Astrocyte of the spinal cord (primary cell): ENCODE measurements around the gene NPAS3.

Source experiments
- DNase-seq: peaks from one replicate; pipeline ENCODE4 v3.0.0; 2011; ENCODE audit warnings: low read depth, low spot score
- H3K4me3 ChIP-seq: 2 replicates; pipeline ENCODE4 v1.5.1; 2011; ENCODE audit warnings: low read depth, mild to moderate bottlenecking, low read length, moderate library complexity
- in situ Hi-C: cut with HindIII; loops from 2 replicates; pipeline ENCODE4 v1.10.0; 2017; ENCODE audit warnings: low sequenced_read_pairs
- TF ChIP-seq, protein P1 (sequence below): IDR thresholded peaks from 2 replicates; pipeline ENCODE4 v1.5.1; 2012; ENCODE audit warnings: low read depth, mild to moderate bottlenecking, low read length, inconsistent platforms

The NPAS3 gene

DNA sequence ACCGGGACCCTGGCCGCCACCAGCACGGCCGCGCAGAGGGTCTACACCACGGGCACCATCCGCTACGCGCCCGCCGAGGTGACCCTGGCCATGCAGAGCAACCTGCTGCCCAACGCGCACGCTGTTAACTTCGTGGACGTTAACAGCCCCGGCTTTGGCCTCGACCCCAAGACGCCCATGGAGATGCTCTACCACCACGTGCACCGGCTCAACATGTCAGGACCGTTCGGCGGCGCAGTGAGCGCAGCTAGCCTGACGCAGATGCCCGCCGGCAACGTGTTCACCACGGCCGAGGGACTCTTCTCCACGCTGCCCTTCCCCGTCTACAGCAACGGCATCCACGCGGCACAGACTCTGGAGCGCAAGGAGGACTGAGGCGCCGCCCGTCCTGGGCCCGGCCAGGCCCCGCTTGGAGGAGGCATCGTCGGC is 862.1 kb downstream of the NPAS3 start:
- no peak overlapping the region for H3K4me3 ChIP-seq
- DNase-seq, result no peak
- TF ChIP-seq, protein P1, sequence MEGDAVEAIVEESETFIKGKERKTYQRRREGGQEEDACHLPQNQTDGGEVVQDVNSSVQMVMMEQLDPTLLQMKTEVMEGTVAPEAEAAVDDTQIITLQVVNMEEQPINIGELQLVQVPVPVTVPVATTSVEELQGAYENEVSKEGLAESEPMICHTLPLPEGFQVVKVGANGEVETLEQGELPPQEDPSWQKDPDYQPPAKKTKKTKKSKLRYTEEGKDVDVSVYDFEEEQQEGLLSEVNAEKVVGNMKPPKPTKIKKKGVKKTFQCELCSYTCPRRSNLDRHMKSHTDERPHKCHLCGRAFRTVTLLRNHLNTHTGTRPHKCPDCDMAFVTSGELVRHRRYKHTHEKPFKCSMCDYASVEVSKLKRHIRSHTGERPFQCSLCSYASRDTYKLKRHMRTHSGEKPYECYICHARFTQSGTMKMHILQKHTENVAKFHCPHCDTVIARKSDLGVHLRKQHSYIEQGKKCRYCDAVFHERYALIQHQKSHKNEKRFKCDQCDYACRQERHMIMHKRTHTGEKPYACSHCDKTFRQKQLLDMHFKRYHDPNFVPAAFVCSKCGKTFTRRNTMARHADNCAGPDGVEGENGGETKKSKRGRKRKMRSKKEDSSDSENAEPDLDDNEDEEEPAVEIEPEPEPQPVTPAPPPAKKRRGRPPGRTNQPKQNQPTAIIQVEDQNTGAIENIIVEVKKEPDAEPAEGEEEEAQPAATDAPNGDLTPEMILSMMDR, result no peak
- in situ Hi-C loops, result no loop called here

- TF ChIP-seq, protein P1, result no peak
- H3K4me3 ChIP-seq, result no peak overlapping the region
- DNase-seq, result no peak
- in situ Hi-C loops, result no loop called here
Measured at GRCh38 chr14:33802737-33803136, 864.1 kb downstream of the NPAS3 start.

DNA sequence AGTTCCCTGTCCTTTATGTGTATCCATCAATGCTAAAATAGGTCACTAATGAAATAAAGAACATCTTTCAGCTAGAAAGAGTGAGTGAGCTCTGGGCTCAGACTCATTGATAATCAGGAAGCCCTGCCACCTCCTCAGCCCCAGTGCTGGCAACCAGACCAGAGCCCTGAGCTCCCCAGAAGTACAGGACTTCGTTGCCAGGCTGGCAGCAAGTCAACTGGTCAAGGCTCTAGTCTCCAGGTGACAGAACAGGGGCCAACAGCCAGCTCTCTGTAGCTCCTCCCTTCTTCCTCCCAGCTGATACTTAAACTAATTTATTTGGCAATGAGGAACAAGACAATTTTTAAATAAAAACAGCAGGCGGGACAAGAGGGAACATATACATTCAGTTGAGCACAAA is 866.9 kb downstream of the NPAS3 start:
- H3K4me3 ChIP-seq, result no peak overlapping the region
- TF ChIP-seq, protein P1, result no peak
- DNase-seq, result no peak
- in situ Hi-C loops, result no loop called here

DNA sequence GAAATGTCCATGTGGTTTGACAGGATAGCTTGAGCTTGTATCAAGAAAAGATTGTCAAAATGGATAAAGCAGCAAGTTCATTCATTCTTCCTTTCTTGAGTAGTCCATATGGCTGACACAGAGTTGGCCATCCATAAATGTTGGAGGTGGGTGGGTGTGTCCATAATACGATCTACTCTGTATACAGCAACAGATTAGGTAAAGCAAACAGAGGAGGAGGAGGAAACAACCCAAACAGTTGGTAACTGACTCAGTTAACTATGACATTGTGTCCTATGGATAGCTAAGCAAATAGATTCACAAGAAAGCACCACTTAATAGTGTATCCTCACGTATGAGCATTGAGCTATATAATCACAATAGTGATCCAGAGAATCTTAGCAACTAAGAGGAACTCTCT is 868.2 kb downstream of the NPAS3 start:
- H3K4me3 ChIP-seq, result no peak overlapping the region
- TF ChIP-seq, protein P1, result no peak
- in situ Hi-C loops, result no loop called here
- no peak for DNase-seq

GRCh38 chr14:33808187-33808586 is 869.5 kb downstream of the NPAS3 start:
- no peak for DNase-seq
- in situ Hi-C loops, result no loop called here
- TF ChIP-seq, protein P1, result no peak

DNA sequence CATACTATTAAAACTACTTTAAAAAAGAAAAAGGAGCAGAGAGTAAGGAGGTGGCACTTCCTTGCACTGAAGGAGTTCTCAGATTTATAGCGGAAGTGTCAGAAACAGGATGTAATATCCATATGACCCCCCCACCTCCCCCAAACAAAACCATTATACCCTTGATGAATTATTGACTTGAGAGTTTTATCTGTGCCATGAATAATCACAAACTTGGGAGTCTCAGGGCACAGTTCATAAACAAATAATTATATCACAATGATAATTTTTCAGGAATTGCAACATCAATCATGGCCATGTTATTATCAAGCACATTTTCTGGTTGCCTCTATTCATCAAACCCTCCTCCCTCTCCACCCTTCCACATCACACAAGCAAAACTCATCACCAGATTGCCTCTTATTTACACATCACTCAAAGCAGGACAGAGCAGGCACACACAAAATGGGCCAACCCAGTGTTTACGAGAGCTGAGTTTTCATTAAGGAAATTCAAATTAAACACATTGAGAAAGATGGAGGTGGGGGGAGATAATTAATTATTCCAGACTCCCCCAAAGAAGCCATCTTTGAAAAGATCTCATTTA is 870.8 kb downstream of the NPAS3 start:
- no peak for DNase-seq
- in situ Hi-C loops, result no loop called here
- H3K4me3 ChIP-seq, result no peak overlapping the region
- TF ChIP-seq, protein P1, result no peak

More at GRCh38 chr14:33808187-33808586, 869.5 kb downstream of the NPAS3 start:
- H3K4me3 ChIP-seq, result no peak overlapping the region

GRCh38 chr14:33810308-33810707 is 871.6 kb downstream of the NPAS3 start:
- in situ Hi-C loops, result no loop called here
- TF ChIP-seq, protein P1, result no peak
- H3K4me3 ChIP-seq, result no peak overlapping the region
- DNase-seq, result no peak
